Measurements from ENCODE around the gene PPP2R5C. TPM values are rescaled to one million over a fixed set of nuclear protein-coding genes. Genes with fewer than 3 reads are reported as not detected.

Gene PPP2R5C
- polyA plus RNA-seq, 3 donors: 92.1 to 105 (median 95.3) TPM

GRCh38 chr14:101835566-101835965, 74.1 kb downstream of the PPP2R5C start:
- DNase-seq: no peak

- DNase-seq: no peak
These were observed 74.6 kb downstream of the PPP2R5C start for GRCh38 chr14:101836135-101836534.

DNA sequence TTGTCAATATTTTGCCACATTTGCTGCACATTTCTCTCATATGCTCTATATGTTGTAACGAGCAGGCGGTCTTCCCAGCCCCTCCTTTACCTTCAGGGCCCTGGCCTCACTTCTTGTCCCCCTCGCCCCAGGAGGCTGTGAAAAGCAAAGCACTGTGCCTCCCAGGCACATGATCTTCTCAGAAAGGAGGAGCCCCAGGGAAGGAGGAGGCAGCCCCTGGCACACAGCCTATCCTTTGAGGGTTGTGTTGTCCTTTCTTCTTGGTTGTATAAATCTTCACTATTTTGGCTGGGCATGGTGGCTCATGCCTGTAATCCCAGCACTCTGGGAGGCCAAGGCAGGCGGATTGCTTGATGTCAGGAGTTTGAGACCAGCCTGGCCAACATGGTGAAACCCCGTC, 77.0 kb downstream of the PPP2R5C start:
- no peak for DNase-seq

- DNase-seq: no peak
These were observed 77.7 kb downstream of the PPP2R5C start for GRCh38 chr14:101839236-101839635.

DNA sequence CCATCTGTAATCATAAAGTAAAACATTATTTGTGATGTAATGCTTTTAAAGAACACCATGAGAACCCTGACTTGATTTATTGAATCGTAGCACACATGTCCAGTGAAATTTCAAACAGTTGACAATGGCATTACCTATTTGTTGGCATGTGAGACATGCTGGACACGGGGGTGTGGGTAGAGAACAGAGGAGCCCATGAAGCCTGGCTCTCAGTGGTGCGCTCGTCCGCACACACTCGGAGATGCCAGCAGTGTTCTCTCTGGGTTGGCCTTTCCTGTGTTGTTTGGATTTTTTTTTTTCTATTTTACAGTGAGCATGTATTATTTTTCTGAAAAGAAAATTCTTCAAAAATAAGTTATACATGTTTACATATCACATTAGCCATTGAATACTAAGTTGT, 78.2 kb downstream of the PPP2R5C start:
- no peak for DNase-seq

DNA sequence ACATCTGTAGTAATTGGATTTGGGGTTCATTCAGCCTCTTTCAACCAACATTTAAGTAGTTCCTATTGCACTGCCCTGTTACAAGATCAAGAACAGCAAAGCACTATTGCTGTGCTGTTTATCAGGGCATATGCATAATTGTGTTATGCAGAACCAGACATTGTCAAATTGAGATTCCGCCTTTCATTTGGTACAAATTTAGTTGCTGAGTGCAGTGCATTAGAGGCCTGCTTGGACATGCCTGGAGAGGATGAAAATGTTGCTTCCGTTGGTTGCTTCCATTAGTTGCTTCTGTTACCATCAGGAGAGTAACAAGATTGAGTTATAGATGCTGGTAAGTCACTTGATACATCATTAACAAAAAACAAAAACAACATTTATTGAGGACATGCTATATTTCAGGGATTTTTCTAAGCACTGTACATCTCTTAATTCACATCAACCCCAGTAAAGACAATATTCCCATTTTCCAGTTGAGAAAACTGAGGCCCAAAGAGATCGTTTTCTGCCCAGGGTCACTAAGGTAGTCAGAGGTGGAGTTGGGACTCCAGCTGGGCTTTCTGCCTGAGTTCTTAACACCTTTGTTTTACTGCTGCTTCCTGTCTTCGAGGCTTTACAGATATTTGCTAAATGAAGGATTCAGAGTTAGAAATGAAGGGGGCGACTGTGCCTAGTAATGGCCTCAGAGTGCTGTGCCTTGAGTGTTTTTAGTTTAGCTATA, 79.3 kb downstream of the PPP2R5C start:
- DNase-seq: no peak

DNA sequence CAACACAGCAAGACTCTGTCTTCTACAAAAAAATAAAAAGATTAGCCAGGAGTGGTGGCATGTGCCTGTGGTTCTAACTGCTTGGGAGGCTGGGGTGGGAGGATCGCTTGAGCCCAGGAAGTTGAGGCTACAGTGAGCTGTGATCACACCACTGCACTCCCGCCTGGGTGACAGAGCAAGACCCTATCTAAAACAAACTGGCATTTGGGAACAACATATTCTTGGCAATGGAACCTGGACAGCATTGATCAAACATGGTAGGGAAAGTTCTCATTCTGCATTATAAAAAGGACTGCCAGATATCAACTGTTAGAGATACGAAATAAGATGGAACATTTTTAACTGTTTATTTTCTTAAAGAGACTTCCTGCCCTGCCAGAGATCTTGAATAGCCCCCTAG, 81.5 kb downstream of the PPP2R5C start:
- DNase-seq: no peak

DNA sequence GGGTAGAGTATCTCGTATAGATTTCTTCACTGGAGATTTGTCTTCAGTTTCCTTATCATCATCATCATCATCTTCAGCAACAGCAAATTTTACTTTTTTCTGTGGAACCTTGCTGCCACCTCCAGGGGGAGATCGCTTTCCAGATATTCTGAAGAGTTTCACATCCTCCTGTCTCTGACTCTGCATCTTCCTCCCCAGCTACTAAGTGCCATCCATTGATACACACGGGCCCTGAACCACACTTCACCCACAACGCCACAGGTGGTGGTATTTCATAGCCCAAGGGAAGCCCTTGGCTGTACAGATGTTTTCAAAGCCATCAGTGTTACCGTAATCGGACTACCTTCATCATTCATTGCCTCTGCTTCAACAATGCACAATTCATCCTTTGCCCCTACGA, 82.2 kb downstream of the PPP2R5C start:
- no peak for DNase-seq

DNA sequence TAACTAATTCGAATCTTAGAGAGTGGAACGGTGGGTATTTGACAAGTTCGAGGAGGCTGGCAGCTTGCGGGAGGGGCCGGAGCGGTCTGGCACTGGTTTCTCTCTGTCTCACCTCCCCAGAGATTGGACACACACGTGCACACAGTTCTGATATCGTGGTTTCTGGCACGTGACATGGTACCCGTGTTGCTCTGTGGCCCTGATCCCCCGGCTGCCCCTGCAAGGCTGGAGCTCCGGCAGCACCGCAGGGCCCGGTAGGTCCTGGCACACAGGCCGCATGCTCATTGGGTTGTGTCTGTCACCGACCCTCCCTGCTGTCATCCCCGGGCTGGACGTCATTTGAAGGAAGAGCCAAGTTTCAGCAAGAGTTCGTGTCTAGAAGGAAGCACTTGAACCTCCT, 82.7 kb downstream of the PPP2R5C start:
- DNase-seq: no peak

GRCh38 chr14:101844751-101845150, 83.2 kb downstream of the PPP2R5C start:
- DNase-seq: no peak

DNA sequence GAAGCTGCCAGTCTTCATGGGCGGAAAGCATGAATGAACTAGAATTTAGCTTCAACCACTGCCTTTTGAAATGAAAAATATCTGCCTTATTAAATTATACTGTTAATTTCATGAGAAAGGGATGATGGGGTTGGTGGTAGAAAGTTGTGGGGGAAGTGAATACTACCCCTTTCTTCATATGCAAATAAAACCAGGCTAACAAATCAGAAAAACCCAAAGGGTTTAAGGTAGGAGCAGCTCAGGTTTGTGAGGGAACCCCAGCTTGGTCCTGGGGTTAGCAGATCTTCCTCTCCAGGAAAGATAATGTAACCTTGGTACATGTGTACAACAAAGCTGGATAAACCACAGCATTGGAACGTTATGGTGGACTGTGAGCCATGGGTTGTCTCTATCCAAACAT, 84.0 kb downstream of the PPP2R5C start:
- DNase-seq: no peak

GRCh38 chr14:101845896-101846295, 84.4 kb downstream of the PPP2R5C start:
- DNase-seq: no peak

GRCh38 chr14:101849125-101849524, 87.6 kb downstream of the PPP2R5C start:
- no peak for DNase-seq

DNA sequence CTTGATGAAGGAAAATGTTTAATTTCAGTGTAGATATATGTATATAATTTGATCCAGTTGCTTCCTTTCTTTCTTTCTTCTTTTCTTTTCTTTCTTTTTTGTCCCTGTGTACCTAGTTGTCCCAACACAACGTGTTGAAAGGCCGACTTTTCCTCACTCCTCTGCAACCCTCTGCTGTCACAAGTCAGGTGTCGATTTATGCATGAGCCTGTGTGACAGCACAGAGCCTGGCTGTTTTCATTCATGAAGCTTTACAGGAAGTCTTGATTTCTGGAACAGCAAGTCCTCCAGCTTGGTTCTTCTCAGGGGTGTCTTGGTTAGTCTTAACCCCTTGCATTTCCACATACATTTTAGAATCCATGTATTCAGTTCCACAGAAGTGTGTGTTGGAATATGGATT, 88.1 kb downstream of the PPP2R5C start:
- DNase-seq: no peak

DNA sequence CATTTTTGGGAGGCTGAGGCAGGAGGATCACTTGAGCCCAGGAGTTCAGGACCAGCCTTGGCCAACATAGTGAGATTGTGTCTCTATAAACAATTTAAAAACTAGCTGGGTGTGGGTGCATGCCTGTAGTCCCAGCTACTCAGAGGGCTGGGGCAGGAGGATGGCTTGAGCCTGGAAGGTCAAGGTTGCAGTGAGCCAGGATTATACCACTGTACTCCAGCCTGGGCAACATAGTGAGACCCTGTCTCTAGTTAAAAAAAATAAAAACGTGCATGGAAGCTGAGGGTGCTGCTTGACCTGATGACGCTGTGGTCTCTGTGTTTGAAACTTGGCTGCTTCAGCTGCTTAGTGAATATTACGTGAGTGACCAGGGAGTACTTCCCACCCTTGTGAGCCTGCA, 89.7 kb downstream of the PPP2R5C start:
- DNase-seq: no peak

DNA sequence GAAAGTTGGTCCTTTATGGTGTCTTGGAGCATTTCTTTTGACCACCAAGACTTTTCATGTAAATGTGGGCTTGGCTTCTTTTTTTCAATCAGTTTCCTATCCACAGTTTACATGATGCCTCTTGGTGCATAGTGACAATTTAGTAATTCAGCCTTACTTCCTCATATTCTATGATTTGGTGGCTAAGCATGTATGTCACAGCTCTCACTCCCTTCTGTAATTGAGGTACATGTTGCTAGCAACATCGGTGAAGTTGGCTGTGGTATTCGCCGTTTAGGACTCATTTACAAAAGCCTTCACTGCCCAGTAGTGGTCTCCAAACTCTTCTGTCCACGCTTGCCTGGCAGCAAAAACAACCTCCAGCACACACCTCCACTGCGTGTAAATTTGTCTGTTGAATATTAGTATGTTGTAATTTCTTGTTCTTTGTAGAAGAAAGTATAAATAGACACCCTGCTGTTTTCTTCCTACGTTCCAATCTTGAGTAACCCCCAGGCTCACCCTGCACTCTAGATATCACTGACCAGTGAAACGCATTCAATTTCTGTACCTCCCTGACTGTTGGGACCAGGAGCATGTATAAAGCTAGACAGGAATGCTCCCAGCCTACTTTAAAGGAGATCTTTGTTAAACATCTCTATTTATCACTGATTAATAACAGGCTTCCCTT, 90.4 kb downstream of the PPP2R5C start:
- no peak for DNase-seq

DNA sequence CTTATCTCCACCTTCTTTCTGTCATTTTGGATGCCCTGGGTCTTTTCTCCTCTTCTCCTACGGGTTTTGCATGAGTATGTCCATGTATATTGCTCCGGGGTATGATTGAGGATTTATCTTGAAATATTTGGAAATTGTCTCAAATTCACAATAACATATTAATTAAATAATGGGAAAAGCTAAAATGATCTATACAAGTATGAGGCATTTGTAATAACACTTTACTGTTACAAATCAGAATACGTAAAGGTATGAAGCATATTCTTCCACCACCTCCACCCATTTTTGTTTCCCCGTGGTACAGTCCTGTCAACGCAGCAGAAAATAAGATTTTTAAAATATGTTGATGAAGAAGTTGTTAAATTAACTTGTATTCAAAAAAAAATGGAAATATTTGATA, 91.3 kb downstream of the PPP2R5C start:
- DNase-seq: no peak

- no peak for DNase-seq
These were observed 92.0 kb downstream of the PPP2R5C start for GRCh38 chr14:101853455-101854018.

DNA sequence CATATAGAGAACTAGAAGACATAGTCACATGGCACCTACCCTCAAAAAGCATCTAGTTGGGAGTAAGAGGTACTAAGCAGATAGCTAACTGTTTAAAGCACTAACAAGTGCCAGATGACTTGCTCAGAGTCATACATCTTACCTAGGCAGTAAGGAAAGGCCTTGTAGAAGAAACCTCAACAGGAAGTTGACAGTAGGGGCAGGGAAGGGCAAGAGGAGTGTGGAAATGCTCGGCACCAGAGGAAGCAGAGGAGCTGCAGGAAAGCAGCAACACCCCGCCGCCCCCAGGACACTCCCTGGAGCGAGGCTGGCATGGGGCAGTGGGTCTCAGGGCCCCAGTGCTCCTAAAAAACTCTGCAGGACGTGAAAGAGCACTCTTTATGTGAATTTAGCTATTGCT, 92.9 kb downstream of the PPP2R5C start:
- DNase-seq: no peak

GRCh38 chr14:101855958-101856357, 94.4 kb downstream of the PPP2R5C start:
- DNase-seq: no peak

DNA sequence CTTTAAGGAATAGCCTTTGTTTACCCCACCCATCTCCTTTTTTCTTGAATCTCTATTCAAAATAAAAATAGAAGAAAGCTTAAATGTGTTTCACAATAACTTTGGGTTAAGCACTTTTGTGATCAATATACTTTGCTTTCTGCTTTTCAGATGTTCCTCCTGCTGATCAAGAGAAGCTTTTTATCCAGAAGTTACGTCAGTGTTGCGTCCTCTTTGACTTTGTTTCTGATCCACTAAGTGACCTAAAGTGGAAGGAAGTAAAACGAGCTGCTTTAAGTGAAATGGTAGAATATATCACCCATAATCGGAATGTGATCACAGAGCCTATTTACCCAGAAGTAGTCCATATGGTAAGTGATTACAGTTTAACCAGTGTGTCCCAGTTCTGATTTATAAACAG, 95.0 kb downstream of the PPP2R5C start:
- DNase-seq: no peak

DNA sequence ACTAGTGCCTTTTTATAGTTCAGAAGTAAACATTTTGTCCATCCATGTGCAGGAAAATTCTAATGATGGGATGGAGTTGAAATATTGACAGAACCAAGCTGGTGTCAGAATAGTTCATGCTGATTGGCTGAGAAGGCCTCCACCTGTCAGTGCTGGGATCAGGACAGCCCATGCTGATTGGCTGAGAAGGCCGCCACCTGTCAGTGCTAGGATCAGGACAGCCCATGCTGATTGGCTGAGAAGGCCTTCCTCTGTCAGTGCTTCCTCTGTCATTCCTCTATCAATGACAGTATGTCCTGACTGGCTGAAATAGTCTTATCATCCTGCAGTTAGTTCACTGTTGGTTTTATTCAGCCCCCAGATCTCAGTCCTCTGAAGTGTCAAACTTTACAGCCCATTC, 95.7 kb downstream of the PPP2R5C start:
- no peak for DNase-seq

DNA sequence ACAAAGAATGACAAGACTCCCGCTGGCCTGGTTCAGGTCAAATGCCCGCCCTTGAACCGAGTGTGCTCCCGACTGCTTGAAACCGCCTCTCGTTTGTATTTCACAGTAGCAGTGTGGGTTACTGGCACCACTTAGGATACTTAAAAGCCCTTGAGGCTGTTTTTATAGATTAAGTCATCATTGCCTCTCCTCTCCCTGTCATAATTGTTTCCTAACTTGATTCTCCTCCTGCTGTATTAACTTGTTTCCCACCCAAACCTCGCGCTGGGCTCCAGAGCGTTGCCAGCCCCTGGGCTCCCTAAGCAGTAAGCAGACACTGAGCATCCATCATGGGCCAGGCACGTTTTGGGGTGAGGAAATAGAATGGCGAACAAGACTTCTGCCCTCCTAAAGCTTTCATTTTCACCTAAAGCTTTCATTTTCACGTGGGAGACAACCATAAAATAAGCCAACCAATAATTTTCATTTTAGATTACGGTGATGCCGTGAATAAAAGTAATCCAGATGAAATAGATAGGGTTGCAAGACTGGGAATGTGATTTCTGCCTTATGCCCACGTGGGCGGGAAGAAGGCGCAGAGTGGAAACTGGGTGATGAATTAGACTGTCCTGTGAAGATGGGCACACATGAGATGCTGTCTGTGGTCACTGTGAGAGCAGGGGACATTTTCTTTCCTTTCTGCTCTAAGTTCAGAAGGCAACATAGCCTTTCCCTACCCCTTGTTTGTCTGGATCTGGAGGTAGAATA, 97.5 kb downstream of the PPP2R5C start:
- no peak for DNase-seq

Data from renal pelvis (tissue), 4 donors.